Endothelial cell of hepatic sinusoid (primary cell): ENCODE results near the gene TBC1D9B.

ENCODE experiments used
- in situ Hi-C: cut with HindIII; loops from 2 replicates; pipeline ENCODE4 v1.10.0; 2017; ENCODE audit warnings: low sequenced_read_pairs

TBC1D9B gene

DNA sequence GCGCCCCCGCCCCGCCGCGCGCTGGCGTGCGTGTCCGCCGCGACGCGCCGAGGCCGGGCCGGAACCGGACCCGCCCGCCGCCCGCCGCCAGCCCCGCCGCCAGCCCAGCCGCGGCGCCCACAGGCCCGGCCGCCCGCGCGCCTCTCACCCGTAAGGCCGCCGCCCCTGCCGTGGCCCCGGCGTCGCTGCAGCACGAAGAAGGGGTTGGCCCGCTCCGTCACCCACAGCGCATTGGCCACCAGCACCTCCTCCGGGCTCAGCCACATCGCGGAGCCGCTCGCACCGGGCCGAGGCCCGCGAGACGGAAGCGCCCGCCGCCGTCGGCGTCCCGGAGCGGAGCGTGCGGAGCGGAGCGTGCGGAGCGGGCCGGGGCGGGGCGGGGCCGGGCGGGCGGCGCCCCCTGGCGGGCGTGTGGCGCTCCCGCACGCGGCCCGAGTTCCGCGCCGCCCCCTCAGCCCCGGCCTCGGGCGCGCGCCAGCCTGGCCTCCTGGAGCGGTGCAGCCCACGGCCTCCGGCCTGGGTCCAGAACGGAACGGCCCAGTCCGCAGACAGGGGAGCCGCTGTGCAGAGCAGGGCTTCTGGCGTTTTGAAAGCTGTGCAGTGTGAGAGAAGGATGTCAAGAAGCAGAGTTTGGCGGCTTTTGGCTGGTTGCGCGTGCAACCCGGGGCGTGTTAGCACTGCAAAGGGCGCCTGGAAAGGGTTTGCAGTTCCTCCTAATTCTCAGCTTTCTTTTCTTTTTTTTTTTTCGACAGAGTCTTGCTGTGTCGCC is at the start of gene TBC1D9B:
TSS of gene TBC1D9B (minus strand) at position 342 of the 769 bp plus-strand sequence. CDS start at position 266, 76 bp downstream.
- in situ Hi-C loops = loop anchor here (25.0 kb wide), 1 partner anchor 180 kb away; no protein-coding TSS in a partner anchor

- in situ Hi-C loops = no loop called here
These were observed 47.9 kb upstream of the TBC1D9B start for GRCh38 chr5:179955630-179956029.

- in situ Hi-C loops = no loop called here
These were observed 47.4 kb upstream of the TBC1D9B start for GRCh38 chr5:179955062-179955461.

- in situ Hi-C loops = no loop called here
These were observed 46.7 kb upstream of the TBC1D9B start for GRCh38 chr5:179954434-179954833.

DNA sequence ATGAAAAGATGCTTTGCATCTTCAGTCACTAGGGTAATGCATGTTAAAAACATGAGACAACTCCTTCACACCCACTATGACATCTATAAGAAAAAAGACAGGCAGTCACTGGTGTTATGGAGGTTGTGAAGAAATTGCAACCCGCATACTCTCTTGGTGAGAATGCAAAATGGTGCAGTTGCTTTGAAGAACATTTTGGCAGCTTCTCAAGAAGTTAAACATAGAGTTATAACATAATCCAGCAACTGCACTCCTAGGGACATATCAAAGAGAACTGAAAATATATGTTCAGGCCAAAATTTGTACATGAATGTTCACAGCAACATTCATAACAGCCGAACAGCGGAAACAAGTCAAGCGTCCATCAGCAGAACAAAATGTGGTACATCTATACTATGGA is 46.3 kb upstream of the TBC1D9B start:
- in situ Hi-C loops = no loop called here

DNA sequence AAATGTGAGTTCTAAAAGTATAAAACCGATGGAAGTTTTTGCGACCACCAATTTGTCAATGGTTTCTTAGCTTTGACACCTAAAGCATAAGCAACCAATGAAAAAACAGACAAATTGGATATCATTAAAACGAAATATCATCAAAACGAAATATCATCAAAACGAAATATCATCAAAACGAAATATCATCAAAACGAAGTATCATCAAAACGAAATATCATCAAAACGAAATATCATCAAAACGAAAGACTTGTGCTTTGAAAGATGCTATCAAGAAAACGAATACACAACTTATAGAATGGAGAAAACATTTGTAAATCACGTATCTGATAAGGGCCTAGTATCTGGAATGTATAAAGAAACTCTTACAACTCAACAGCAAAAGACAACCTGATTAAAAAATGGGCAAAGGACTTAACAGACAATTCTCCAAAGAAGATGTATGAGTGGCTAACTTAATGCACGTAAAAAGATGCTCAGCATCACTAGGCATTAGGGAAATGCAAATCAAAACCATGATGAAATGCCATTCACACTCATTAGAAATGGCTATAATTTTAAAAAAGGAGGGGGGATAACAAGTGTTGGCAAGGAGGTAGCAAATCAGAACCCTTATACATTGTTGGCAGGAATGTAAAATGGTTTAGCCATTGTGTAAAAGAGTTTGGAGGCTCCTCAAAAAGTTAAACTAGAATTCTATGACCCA is 29.4 kb upstream of the TBC1D9B start:
- in situ Hi-C loops = no loop called here

DNA sequence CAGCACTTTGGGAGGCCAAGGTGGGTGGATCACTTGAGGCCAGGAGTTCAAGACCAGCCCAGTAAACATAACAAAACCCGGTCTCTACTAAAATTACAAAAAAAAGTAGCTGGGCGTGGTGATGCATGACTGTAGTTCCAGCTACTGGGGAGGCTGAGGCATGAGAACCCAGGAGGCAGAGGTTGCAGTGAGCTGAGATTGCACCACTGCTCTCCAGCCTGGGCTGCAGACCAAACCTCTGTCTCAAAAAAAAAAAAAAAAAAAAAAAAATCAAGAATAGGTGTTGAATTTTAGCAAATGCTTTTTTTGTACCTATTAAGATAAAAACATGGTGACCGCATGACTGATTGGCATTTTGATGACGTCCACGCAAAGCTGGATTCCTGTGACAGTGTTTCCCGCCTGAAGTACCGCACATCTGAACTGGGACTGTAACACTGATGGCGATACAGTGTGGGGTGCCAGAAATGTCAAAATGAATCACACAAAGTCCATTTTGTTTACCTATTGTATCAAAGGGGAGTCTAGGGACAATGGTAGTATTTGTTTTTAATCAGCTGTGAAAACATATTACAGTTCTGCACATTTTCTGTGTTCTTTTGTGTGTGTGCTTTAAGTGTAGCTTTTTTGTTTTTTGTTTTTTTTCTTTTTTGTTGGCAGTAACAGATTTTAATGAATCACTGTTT is 23.2 kb upstream of the TBC1D9B start:
- in situ Hi-C loops = no loop called here

DNA sequence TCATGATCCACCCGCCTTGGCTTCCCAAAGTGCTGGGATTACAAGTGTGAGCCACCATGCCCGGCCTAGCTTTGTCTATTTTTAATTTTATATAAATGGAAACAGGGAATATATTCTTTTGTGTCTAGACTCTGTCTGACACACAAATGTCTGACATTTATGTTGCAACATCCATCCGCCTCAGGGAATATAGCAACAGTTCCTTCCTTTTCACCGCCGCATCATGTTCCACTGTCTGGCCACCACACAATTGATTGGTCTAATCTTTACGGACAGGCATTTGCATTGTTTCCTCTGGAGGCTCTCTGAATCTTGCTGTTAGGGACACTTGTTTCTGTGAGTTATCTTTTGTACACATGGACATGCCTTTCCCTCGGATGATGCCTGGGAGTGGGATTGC is 20.1 kb upstream of the TBC1D9B start:
- in situ Hi-C loops = no loop called here

DNA sequence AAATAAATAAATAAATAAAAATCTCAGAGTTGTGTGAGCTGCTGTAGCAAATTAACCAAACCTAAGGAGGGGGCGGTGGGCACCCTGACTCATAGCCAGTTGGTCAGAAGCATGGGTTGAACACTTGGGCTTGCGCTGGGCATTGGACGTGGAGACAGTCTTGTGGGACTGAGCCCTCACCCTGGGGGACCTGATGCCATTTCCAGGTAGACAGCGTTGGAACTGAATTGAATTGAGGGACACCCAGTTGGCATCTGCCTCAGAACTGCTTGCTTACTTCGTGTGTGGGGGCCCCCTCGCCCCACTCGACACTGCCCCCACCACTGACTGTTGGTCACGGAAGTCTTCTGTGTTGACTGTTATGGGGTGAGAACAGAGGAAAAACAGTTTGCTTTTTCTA is 19.0 kb upstream of the TBC1D9B start:
- in situ Hi-C loops = no loop called here

- in situ Hi-C loops = loop anchor here (5.0 to 25.0 kb wide), 3 partner anchors 96 to 164 kb away; no protein-coding TSS in a partner anchor
These were observed 15.7 kb upstream of the TBC1D9B start for GRCh38 chr5:179923436-179923835.

- in situ Hi-C loops = loop anchor here (5.0 to 25.0 kb wide), 3 partner anchors 93 to 167 kb away; no protein-coding TSS in a partner anchor
These were observed 12.5 kb upstream of the TBC1D9B start for GRCh38 chr5:179920175-179920574.

DNA sequence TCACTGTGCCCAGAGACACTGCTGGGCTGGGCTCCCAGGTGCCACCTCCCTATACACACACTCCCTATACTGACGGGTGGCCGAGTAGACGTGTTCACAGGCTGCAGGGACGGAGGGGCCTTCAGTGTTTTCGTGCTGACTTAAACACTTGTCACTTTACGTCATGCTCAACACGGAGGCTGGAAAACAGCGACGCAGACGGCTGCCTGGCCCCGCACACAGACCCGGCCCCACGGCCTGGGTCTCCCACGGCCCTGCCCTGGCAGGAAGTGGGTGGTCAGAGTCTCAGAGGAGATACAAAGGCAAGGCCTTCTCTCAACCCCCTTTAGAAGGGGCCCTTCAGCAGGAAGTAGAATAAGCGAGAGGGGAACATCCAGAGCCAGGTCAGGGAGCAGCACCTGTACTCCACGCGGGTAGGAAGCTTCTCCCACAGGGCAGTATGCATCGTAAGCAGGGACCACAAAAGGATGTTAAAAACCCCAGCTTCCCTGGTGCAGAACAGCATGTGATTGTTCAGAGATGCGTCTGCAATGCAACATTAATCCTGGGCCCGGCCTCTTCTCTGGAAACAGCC is 11.9 kb upstream of the TBC1D9B start:
- in situ Hi-C loops = loop anchor here (5.0 to 25.0 kb wide), 3 partner anchors 92 to 168 kb away; no protein-coding TSS in a partner anchor

- in situ Hi-C loops = loop anchor here (25.0 kb wide), 1 partner anchor 168 kb away; no protein-coding TSS in a partner anchor
These were observed 11.2 kb upstream of the TBC1D9B start for GRCh38 chr5:179918742-179919486.

GRCh38 chr5:179916523-179916922 is 8.8 kb upstream of the TBC1D9B start:
- in situ Hi-C loops = loop anchor here (25.0 kb wide), 1 partner anchor 171 kb away; no protein-coding TSS in a partner anchor

- in situ Hi-C loops = loop anchor here (25.0 kb wide), 1 partner anchor 172 kb away; no protein-coding TSS in a partner anchor
These were observed 7.8 kb upstream of the TBC1D9B start for GRCh38 chr5:179915406-179915935.

GRCh38 chr5:179914032-179914755 is 6.5 kb upstream of the TBC1D9B start:
- in situ Hi-C loops = loop anchor here (25.0 kb wide), 1 partner anchor 173 kb away; no protein-coding TSS in a partner anchor

DNA sequence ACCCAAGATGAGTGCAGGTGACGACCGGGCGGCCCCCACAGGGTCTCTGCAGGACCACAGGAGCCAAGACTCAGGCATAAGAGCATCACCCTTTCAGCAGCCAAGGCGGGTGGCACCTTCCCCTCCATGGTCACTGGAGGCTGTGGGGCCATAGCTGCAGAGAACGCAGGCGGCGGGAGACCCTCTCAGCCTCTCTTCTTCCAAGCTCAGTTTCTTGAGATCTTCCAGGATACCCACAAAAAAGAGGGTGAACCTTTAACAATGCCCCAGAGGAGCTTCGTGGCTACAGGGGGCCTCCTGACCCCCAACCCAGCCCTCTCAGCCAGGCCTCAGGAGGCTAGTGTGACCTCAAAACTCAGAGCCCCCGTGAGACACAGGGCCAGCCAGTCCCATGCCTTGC is 5.8 kb upstream of the TBC1D9B start:
- in situ Hi-C loops = loop anchor here (25.0 kb wide), 1 partner anchor 174 kb away; no protein-coding TSS in a partner anchor

DNA sequence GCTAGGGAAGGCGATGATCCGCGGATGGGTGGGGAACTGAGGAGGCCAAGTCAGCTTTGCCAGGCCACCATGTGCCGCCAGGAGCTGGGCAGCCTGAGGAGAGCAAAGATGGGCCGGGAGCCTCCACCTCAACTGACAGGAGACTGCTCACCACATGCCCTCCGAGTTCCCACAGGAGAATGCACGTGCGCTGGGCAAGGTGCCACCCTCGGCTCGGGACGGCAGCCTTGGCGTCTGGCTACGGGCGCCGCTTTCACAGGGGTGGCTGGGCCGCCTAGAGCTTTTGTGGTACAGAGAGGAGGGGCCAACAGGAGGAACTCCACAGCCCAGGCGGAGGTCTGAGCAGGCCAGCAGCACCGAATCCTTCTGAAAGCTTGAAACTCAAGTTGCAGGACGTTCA is 5.3 kb upstream of the TBC1D9B start:
- in situ Hi-C loops = loop anchor here (25.0 kb wide), 1 partner anchor 174 kb away; no protein-coding TSS in a partner anchor

GRCh38 chr5:179912386-179912785 is 4.7 kb upstream of the TBC1D9B start:
- in situ Hi-C loops = loop anchor here (25.0 kb wide), 1 partner anchor 175 kb away; no protein-coding TSS in a partner anchor
